ENCODE results near the gene CCL28. TPM values are rescaled to one million over a fixed set of nuclear protein-coding genes. Genes with fewer than 3 reads are reported as not detected.
A peak's percentile ranks its signal among the peaks of the same experiment; 100 is the strongest.

Gene CCL28
- total and polyA plus RNA-seq, 11 donors = 0.06 to 1.6 (median 0.31) TPM; not detected in 1

GRCh38 chr5:43362725-43363435 lies 49.3 kb downstream of the CCL28 start:
- intact Hi-C loops (cut with DNase I) = no loop called here
- Histone ChIP-seq H3K4me1 (peaks cover 0 to 3% (median 0%) of the 10 kb centered on the region in 12 donors), H3K27ac (no peak overlapping the region), H3K27me3 (peaks cover 0 to 6% (median 0%) of the 10 kb centered on the region in 9 donors), H3K9me3 (peaks cover 0 to 26% (median 7%) of the 10 kb centered on the region in 12 donors), H3K36me3 (no peaks in the 10 kb centered on the region), H3K4me3 (no peak overlapping the region)
- 83 to 85% (median 84%) methylated on average over 3 of the region's 3 CpGs for WGBS, 4 donors
- no peak for DNase-seq
- ATAC-seq = no peak
- TF ChIP-seq POLR2A (IDR thresholded peaks at IDR 0.05) (no peak), CTCF (IDR thresholded peaks at IDR 0.05) (no peak)

DNA sequence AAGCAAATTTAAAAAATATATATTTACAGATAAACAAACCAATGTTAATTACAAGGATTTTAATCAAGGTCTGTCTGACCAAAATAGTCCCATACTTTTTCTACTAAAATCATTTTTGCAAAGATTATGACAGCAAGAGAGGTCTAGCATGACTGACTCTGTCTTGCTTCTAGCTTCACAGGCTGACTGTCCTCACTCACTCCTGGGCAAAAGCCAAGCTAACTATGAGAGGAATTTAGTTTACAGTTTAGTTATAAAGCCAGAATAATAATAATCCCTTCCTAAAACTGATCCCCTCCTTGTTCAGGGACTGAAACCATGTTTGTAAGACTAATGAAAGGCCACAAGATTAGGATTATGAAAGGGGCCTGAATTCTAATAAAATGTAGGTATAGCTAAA lies 53.5 kb downstream of the CCL28 start:
- Histone ChIP-seq H3K9me3 (peaks cover 0 to 26% (median 7%) of the 10 kb centered on the region in 12 donors), H3K27me3 (no peaks in the 10 kb centered on the region), H3K36me3 (no peaks in the 10 kb centered on the region), H3K27ac (peak overlapping the region in 1 of 12 donors; percentile 24), H3K4me3 (no peak overlapping the region), H3K4me1 (peaks cover 0 to 7% (median 0%) of the 10 kb centered on the region in 12 donors)
- no peak for TF ChIP-seq POLR2A (IDR thresholded peaks at IDR 0.05)
- TF ChIP-seq CTCF (IDR thresholded peaks at IDR 0.05) = no peak
- ATAC-seq = no peak
- DNase-seq = no peak
- intact Hi-C loops (cut with DNase I) = no loop called here

- DNase-seq (no peak), ATAC-seq (no peak)
- Histone ChIP-seq H3K4me3 (no peak overlapping the region), H3K27ac (peak overlapping the region in 1 of 12 donors; percentile 24), H3K9me3 (peaks cover 0 to 26% (median 7%) of the 10 kb centered on the region in 12 donors), H3K27me3 (no peaks in the 10 kb centered on the region), H3K4me1 (peaks cover 0 to 7% (median 0%) of the 10 kb centered on the region in 12 donors), H3K36me3 (no peaks in the 10 kb centered on the region)
- WGBS, 4 donors = 21 to 44% (median 31%) methylated on average over 3 of the region's 3 CpGs
- intact Hi-C loops (cut with DNase I) = no loop called here
- TF ChIP-seq POLR2A (IDR thresholded peaks at IDR 0.05) = no peak
- TF ChIP-seq CTCF (IDR thresholded peaks at IDR 0.05) = no peak
These were observed 53.9 kb downstream of the CCL28 start for GRCh38 chr5:43358301-43358700.

DNA sequence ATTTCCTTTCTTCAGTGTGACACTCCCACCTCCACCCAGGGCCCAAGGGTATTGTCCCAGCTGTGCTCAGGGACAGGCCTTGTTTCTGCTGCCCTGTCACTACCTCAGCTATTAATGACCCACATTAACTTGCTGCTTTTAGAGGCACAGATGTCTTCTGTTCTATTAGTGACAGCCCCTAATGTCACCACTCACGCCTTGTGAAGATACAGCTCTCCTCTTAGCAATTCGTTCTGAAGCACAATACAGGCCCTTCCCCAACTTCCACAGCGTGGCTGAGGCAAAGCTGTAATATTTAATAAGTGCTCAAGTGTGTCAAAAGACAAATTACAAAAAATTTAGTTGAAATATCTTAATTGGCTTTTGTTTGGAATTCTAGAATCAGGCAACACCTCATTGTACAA lies 54.3 kb downstream of the CCL28 start:
- no peaks in the 10 kb centered on the region for H3K36me3 ChIP-seq
- no peak overlapping the region for H3K27ac ChIP-seq
- TF ChIP-seq POLR2A (IDR thresholded peaks at IDR 0.05) (no peak), CTCF (IDR thresholded peaks at IDR 0.05) (no peak)
- DNase-seq (no peak), ATAC-seq (peak in 1 of 4 donors; percentile 34)
- 23 to 35% (median 32%) methylated on average over 3 of the region's 3 CpGs for WGBS, 4 donors
- no peak overlapping the region for H3K4me3 ChIP-seq
- peaks cover 0 to 3% (median 0%) of the 10 kb centered on the region in 9 donors for H3K27me3 ChIP-seq
- intact Hi-C loops (cut with DNase I) = no loop called here
- H3K9me3 ChIP-seq = peaks cover 0 to 26% (median 7%) of the 10 kb centered on the region in 12 donors
- peaks cover 0 to 7% (median 0%) of the 10 kb centered on the region in 12 donors for H3K4me1 ChIP-seq

Measured in heart left ventricle (tissue), 16 donors.